ENCODE results near the gene RUSC1.
"Not testable (repeated sequence)": the region's sequence is repeated elsewhere in the genome, so short reads cannot be mapped to it uniquely, and the experiment has no call there.

Gene RUSC1

GRCh38 chr1:155324037-155324716 is 3.5 kb downstream of the RUSC1 start:
- DNase-seq (ENCODE audit: low spot score) = peak; percentile 94

- DNase-seq (ENCODE audit: low spot score) = peak; percentile 57
Observed at GRCh38 chr1:155324717-155325602, 4.3 kb downstream of the RUSC1 start.

- DNase-seq (ENCODE audit: low spot score) = peak; percentile 24
Observed at GRCh38 chr1:155325603-155325893, 4.9 kb downstream of the RUSC1 start.

GRCh38 chr1:155326020-155326526 is 5.4 kb downstream of the RUSC1 start:
- no peak for DNase-seq (ENCODE audit: low spot score)

GRCh38 chr1:155326631-155327037 is 5.9 kb downstream of the RUSC1 start:
- no peak for DNase-seq (ENCODE audit: low spot score)

GRCh38 chr1:155327981-155328380 is 7.3 kb downstream of the RUSC1 start:
- no peak for DNase-seq (ENCODE audit: low spot score)

GRCh38 chr1:155328856-155329255 is 8.2 kb downstream of the RUSC1 start:
- not testable (repeated sequence) for DNase-seq (ENCODE audit: low spot score)

GRCh38 chr1:155329980-155330598 is 9.4 kb downstream of the RUSC1 start:
- no peak for DNase-seq (ENCODE audit: low spot score)

- DNase-seq (ENCODE audit: low spot score) = no peak
Observed at GRCh38 chr1:155334962-155335361, 14.3 kb downstream of the RUSC1 start.

- DNase-seq (ENCODE audit: low spot score) = no peak
Observed at GRCh38 chr1:155339515-155340097, 18.9 kb downstream of the RUSC1 start.

GRCh38 chr1:155342842-155343241 is 22.1 kb downstream of the RUSC1 start:
- no peak for DNase-seq (ENCODE audit: low spot score)

GRCh38 chr1:155352631-155353030 is 31.9 kb downstream of the RUSC1 start:
- no peak for DNase-seq (ENCODE audit: low spot score)

GRCh38 chr1:155360051-155360450 is 39.4 kb downstream of the RUSC1 start:
- no peak for DNase-seq (ENCODE audit: low spot score)

- DNase-seq (ENCODE audit: low spot score) = no peak
Observed at GRCh38 chr1:155379180-155379579, 58.5 kb downstream of the RUSC1 start.

- DNase-seq (ENCODE audit: low spot score) = peak; percentile 82
Observed at GRCh38 chr1:155379631-155380090, 59.0 kb downstream of the RUSC1 start.

All from cerebellar cortex (tissue), 1 donor.